ENCODE data around the gene HSPG2. TPM values are rescaled to one million over a fixed set of nuclear protein-coding genes. Genes with fewer than 3 reads are reported as not detected.

The HSPG2 gene
- total and polyA plus RNA-seq, 9 of the 15 experiments (the other 6 are each of a cell fraction or from before 2014, with no cell fraction given), result 0.14 to 160 (median 15.7) TPM

DNA sequence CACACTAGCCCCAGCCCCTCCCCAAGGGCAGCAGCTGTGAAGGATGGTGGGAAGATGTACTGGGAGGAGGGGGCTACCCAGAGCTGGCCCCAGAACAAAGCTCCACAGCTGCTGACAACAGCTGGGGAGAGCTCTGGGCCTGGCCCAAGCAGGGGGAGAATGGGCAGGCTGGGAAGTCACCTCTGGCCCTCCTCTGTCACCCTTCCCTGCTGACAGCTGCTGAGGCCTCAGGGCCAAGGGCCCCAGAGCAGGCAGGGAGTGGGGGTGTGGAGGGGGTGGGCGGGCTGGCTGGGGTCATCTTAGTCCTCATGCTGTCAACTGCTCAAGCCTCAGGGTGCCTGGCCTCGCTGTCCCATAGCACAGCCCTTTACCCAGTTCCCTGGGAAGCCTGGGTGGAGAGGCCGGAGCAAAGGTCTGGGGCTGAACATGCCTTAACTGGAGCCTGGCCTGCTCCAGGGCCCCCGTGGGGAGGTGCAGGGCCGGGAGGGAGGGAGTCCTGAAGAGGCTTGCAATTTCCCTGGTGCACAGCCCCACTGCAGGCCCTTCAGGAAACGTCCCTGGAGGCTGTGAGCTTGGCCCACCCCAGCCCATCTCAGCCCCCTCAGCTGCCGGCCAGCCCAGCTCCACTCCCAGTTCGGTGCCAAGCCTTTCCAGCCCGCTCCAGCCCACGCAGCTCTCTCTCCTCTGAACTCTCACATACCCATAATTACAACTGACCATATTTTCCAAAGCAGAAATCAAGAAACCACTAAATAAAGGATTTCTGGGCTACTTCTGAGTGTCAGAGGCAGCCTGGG lies 25.7 kb downstream of the HSPG2 start:
- BruUV-seq (replicated peaks), result no TSS peak
- in situ Hi-C loops (cut with MboI), result no loop called here
- intact Hi-C loops (cut with micrococcal nuclease), result no loop called here
- FAIRE-seq (no peak), ATAC-seq (peak; percentile 13), DNase-seq (ENCODE audit: extremely low read depth in 1 of 4, low spot score in 3 of 4) (peak; percentile 68 to 69 (median 69))
- Histone ChIP-seq H2AFZ (ENCODE audit: low read depth, low read length) (no peak overlapping the region; the same call in 1 of the 2 replicates), H4K20me1 (replicated peaks; ENCODE audit: control insufficient read depth, insufficient read depth, low read length) (no peaks in the 10 kb centered on the region), H3K27me3 (ENCODE audit: control insufficient read depth in 2 of 2, insufficient read depth in 2 of 2, low read length in 2 of 2) (no peaks in the 10 kb centered on the region), H3K9me1 (ENCODE audit: control insufficient read depth, insufficient read depth, low read length) (no peaks in the 10 kb centered on the region), H3K27ac (ENCODE audit: extremely low read depth, low read depth, low read length) (peak overlapping the region; percentile 60; the same call in 1 of the 3 replicates), H3K4me2 (ENCODE audit: insufficient read depth, low read length) (peak overlapping the region; percentile 1; the same call in 1 of the 2 replicates), H3K4me1 (replicated peaks in 1 of 2; ENCODE audit: control insufficient read depth in 2 of 2, insufficient read depth in 2 of 2, low read length in 2 of 2) (peaks cover 73 to 78% of the 10 kb centered on the region in 2 experiments), H3K9me3 (replicated peaks; ENCODE audit: control insufficient read depth, insufficient read depth, low read depth, low read length) (no peaks in the 10 kb centered on the region), H3K36me3 (ENCODE audit: control insufficient read depth, insufficient read depth, low read length) (peaks cover 27% of the 10 kb centered on the region), H3K79me2 (ENCODE audit: control insufficient read depth, insufficient read depth, low read length) (peaks cover 63% of the 10 kb centered on the region), H3K4me3 (no peak overlapping the region), H3K9ac (ENCODE audit: insufficient read depth in 1 of 2, low read depth in 2 of 2, low read length in 2 of 2) (peak overlapping the region in 1 of 2 experiments; percentile 86; a peak in 3 of 4 replicates)
- POLR2A ChIA-PET, result interaction anchor here (0.6 to 3.4 kb wide), 5 partner anchors 9 to 22 kb away, joined by 3 to 18 read pairs (median 4); no protein-coding TSS in a partner anchor
- CTCF ChIA-PET (ENCODE audit: low intra/inter-chr PET ratio), result no interaction called here
- WGBS (ENCODE audit: insufficient coverage, low coverage, missing lambda C conversion rate), result 44% methylated on average over 7 of the region's 10 CpGs
- TF ChIP-seq HMGN3 (IDR thresholded peaks at IDR 0.05; ENCODE audit: borderline replicate concordance, extremely low read depth, insufficient read length, low read depth, low read length) (peak; percentile 23), NCOA4 (IDR thresholded peaks at IDR 0.05; ENCODE audit: partially characterized antibody) (no peak), DACH1 (IDR thresholded peaks at IDR 0.05; ENCODE audit: partially characterized antibody) (peak; percentile 47), ETS1 (conservative IDR thresholded peaks at IDR 0.05; ENCODE audit: control insufficient read depth, low read depth, low read length) (no peak), ZBTB7A (IDR thresholded peaks at IDR 0.05; ENCODE audit: borderline replicate concordance, control insufficient read depth, low read depth, low read length) (peak; percentile 15; the same call in 1 of the 2 replicates), SRF (CRISPR knock-in tag; IDR thresholded peaks at IDR 0.05) (no peak), CBFA2T2 (conservative IDR thresholded peaks at IDR 0.05) (peak; percentile 50; the same call in 1 of the 2 replicates), TFAP4 (CRISPR knock-in tag; IDR thresholded peaks at IDR 0.05; ENCODE audit: borderline replicate concordance) (peak; percentile 40), CBFA2T3 (IDR thresholded peaks at IDR 0.05) (peak; percentile 63), POLR2G (IDR thresholded peaks at IDR 0.05; ENCODE audit: low read depth, low read length) (peak; percentile 58), VEZF1 (CRISPR knock-in tag; IDR thresholded peaks at IDR 0.05) (peak; percentile 42; the same call in 1 of the 2 replicates), GTF2A2 (tag; IDR thresholded peaks at IDR 0.05) (no peak), ZNF184 (CRISPR knock-in tag; IDR thresholded peaks at IDR 0.05) (no peak)
- TF ChIP-seq, protein P1, sequence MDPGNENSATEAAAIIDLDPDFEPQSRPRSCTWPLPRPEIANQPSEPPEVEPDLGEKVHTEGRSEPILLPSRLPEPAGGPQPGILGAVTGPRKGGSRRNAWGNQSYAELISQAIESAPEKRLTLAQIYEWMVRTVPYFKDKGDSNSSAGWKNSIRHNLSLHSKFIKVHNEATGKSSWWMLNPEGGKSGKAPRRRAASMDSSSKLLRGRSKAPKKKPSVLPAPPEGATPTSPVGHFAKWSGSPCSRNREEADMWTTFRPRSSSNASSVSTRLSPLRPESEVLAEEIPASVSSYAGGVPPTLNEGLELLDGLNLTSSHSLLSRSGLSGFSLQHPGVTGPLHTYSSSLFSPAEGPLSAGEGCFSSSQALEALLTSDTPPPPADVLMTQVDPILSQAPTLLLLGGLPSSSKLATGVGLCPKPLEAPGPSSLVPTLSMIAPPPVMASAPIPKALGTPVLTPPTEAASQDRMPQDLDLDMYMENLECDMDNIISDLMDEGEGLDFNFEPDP (CRISPR knock-in tag; IDR thresholded peaks at IDR 0.05), result no peak
